ENCODE results near the gene DGKD.

The DGKD gene

GRCh38 chr2:233519787-233520611, 165.7 kb downstream of the DGKD start:
- TF ChIP-seq EZH2phosphoT487 (IDR thresholded peaks at IDR 0.05; ENCODE audit: low read depth) = no peak
- TF ChIP-seq, protein P1, sequence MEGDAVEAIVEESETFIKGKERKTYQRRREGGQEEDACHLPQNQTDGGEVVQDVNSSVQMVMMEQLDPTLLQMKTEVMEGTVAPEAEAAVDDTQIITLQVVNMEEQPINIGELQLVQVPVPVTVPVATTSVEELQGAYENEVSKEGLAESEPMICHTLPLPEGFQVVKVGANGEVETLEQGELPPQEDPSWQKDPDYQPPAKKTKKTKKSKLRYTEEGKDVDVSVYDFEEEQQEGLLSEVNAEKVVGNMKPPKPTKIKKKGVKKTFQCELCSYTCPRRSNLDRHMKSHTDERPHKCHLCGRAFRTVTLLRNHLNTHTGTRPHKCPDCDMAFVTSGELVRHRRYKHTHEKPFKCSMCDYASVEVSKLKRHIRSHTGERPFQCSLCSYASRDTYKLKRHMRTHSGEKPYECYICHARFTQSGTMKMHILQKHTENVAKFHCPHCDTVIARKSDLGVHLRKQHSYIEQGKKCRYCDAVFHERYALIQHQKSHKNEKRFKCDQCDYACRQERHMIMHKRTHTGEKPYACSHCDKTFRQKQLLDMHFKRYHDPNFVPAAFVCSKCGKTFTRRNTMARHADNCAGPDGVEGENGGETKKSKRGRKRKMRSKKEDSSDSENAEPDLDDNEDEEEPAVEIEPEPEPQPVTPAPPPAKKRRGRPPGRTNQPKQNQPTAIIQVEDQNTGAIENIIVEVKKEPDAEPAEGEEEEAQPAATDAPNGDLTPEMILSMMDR (IDR thresholded peaks at IDR 0.05; ENCODE audit: low read depth, low read length) = no peak
- Histone ChIP-seq H3K36me3 (replicated peaks; ENCODE audit: low read depth, low read length) (no peaks in the 10 kb centered on the region), H3K9ac (ENCODE audit: low read length) (peak overlapping the region; percentile 45; the same call in 1 of the 2 replicates), H2AFZ (ENCODE audit: low read depth, low read length) (no peak overlapping the region), H3K27me3 (ENCODE audit: low read depth, low read length) (no peaks in the 10 kb centered on the region), H3K9me3 (ENCODE audit: insufficient read depth, low read length) (no peaks in the 10 kb centered on the region), H3K4me3 (ENCODE audit: low read length) (peak overlapping the region; percentile 52), H3K4me1 (ENCODE audit: low read length) (peaks cover 22% of the 10 kb centered on the region), H4K20me1 (ENCODE audit: insufficient read depth, low read length) (no peaks in the 10 kb centered on the region), H3K27ac (ENCODE audit: low read length) (peak overlapping the region; percentile 77), H3K4me2 (ENCODE audit: low read length) (peak overlapping the region; percentile 78), H3K79me2 (ENCODE audit: low read length) (no peaks in the 10 kb centered on the region)

All from OCI-LY3 (cell line).